SW480 (cell line): ENCODE data around the gene IL31.

Source experiments
- DNase-seq: peaks from one replicate; pipeline ENCODE4 v3.0.0-alpha.2; 2016; ENCODE audit warnings: low spot score

Gene IL31

GRCh38 chr12:122152754-122153153, 21.3 kb downstream of the IL31 start:
- DNase-seq, result no peak

- no peak for DNase-seq
Observed at GRCh38 chr12:122150127-122150681, 23.8 kb downstream of the IL31 start.

- no peak for DNase-seq
Observed at GRCh38 chr12:122148657-122149056, 25.4 kb downstream of the IL31 start.

- DNase-seq, result no peak
Observed at GRCh38 chr12:122147514-122148290, 26.3 kb downstream of the IL31 start.

- no peak for DNase-seq
Observed at GRCh38 chr12:122145505-122146330, 28.3 kb downstream of the IL31 start.

GRCh38 chr12:122144885-122145284, 29.1 kb downstream of the IL31 start:
- no peak for DNase-seq

GRCh38 chr12:122142857-122143256, 31.2 kb downstream of the IL31 start:
- DNase-seq, result no peak

- no peak for DNase-seq
Observed at GRCh38 chr12:122141911-122142725, 31.9 kb downstream of the IL31 start.

- DNase-seq, result no peak
Observed at GRCh38 chr12:122140467-122141257, 33.4 kb downstream of the IL31 start.

- DNase-seq, result no peak
Observed at GRCh38 chr12:122139941-122140340, 34.1 kb downstream of the IL31 start.

- no peak for DNase-seq
Observed at GRCh38 chr12:122139266-122139665, 34.8 kb downstream of the IL31 start.

GRCh38 chr12:122138616-122139015, 35.4 kb downstream of the IL31 start:
- no peak for DNase-seq

GRCh38 chr12:122138181-122138580, 35.8 kb downstream of the IL31 start:
- no peak for DNase-seq

GRCh38 chr12:122137681-122138080, 36.3 kb downstream of the IL31 start:
- DNase-seq, result peak; percentile 22

- no peak for DNase-seq
Observed at GRCh38 chr12:122137229-122137628, 36.8 kb downstream of the IL31 start.

GRCh38 chr12:122135437-122136031, 38.5 kb downstream of the IL31 start:
- no peak for DNase-seq

- DNase-seq, result no peak
Observed at GRCh38 chr12:122133192-122133950, 40.6 kb downstream of the IL31 start.

GRCh38 chr12:122130150-122130549, 43.9 kb downstream of the IL31 start:
- DNase-seq, result peak; percentile 23

GRCh38 chr12:122129131-122129530, 44.9 kb downstream of the IL31 start:
- DNase-seq, result no peak

GRCh38 chr12:122128481-122128880, 45.5 kb downstream of the IL31 start:
- DNase-seq, result no peak
